ENCODE measurements around the gene SLC17A4. TPM values are rescaled to one million over a fixed set of nuclear protein-coding genes. Genes with fewer than 3 reads are reported as not detected.

Gene SLC17A4
- total and polyA plus RNA-seq, 2 experiments from 2014 or later: not detected

DNA sequence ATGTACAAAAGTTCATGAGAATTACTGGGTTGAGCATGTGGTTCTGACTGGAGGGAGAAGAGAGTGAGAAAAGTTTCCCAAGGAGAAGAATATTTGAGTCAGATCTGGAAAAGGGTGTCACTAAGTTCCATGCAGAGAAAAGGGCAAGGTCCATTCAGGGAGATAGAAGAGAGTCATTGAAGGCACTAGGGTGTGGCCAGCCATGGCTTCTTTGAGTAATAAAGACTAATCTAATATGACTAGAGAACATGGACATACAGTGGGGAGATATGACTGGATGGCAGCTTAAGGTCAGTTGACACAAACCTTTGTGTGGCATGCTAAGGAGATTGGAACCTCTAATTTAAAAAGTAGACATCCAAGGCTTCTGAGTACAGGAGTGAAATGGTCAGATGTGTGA lies 10.7 kb upstream of the SLC17A4 start:
- no peak for ATAC-seq
- Histone ChIP-seq H4K20me1 (replicated peaks; ENCODE audit: insufficient read depth) (no peaks in the 10 kb centered on the region), H3K4me3 (no peak overlapping the region), H3K79me2 (replicated peaks; ENCODE audit: insufficient read depth) (no peaks in the 10 kb centered on the region), H3K36me3 (ENCODE audit: insufficient read depth) (no peaks in the 10 kb centered on the region), H3K4me1 (ENCODE audit: insufficient read depth) (no peaks in the 10 kb centered on the region), H3K9me2 (ENCODE audit: insufficient read depth) (no peaks in the 10 kb centered on the region), H3K27ac (ENCODE audit: low read depth) (no peak overlapping the region), H3F3A (replicated peaks; ENCODE audit: low read depth) (no peaks in the 10 kb centered on the region), H3K4me2 (no peak overlapping the region), H2AFZ (no peak overlapping the region), H3K27me3 (ENCODE audit: insufficient read depth) (no peaks in the 10 kb centered on the region)
- Mint-ChIP-seq H3K4me1 (no peaks in the 10 kb centered on the region), H3K9me3 (peaks cover 5% of the 10 kb centered on the region; the same call in 2 of the 3 replicates), H3K36me3 (ENCODE audit: low read depth) (no peaks in the 10 kb centered on the region), H3K27me3 (ENCODE audit: insufficient read depth, low read depth, poor library complexity) (peaks cover 3% of the 10 kb centered on the region), H3K4me3 (no peak overlapping the region), H3K27ac (no peak overlapping the region)
- DNase-seq (ENCODE audit: low spot score): no peak
- TF ChIP-seq CTCF (conservative IDR thresholded peaks at IDR 0.05; ENCODE audit: low read depth in 2 of 2): no peak
- TF ChIP-seq NANOG (IDR thresholded peaks at IDR 0.05; ENCODE audit: borderline replicate concordance): no peak
- TF ChIP-seq REST (IDR thresholded peaks at IDR 0.05; ENCODE audit: unreplicated experiment): no peak
- TF ChIP-seq ZNF114 (CRISPR knock-in tag; IDR thresholded peaks at IDR 0.05): no peak
- TF ChIP-seq POLR2AphosphoS5 (IDR thresholded peaks at IDR 0.05; ENCODE audit: low read depth): no peak

DNA sequence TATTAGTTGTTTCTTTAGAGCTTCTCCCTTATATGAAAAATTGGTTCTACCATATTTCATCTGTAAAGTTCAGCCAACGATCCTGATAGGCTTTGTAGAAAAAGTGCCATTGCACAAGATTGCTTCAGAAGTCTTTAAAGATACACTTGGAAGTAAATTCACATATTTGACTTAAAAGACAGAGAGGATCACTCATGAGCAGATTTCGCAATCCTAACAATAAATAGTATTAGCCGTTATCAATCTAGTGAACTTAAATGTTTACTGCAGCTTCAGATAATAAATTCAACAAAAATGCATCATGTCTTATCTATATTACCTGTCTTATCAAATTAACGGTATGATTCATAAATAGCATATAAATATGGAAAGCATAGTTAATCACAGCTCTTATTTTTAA lies 8.7 kb upstream of the SLC17A4 start:
- H3K4me1 Mint-ChIP-seq: no peaks in the 10 kb centered on the region
- TF ChIP-seq POLR2AphosphoS5 (IDR thresholded peaks at IDR 0.05; ENCODE audit: low read depth) (no peak), ZNF331 (CRISPR knock-in tag; IDR thresholded peaks at IDR 0.05; ENCODE audit: low read depth) (no peak), STAT1 (IDR thresholded peaks at IDR 0.05; ENCODE audit: unreplicated experiment) (no peak), CREB1 (CRISPR knock-in tag; IDR thresholded peaks at IDR 0.05; ENCODE audit: low read depth) (no peak), REST (IDR thresholded peaks at IDR 0.05; ENCODE audit: unreplicated experiment) (no peak), ZNF114 (CRISPR knock-in tag; IDR thresholded peaks at IDR 0.05) (no peak), EZH2 (IDR thresholded peaks at IDR 0.05; ENCODE audit: low read depth, unreplicated experiment) (no peak)

More for the DNA sequence above, 8.7 kb upstream of the SLC17A4 start:
- Mint-ChIP-seq H3K27ac (no peak overlapping the region), H3K36me3 (ENCODE audit: low read depth) (no peaks in the 10 kb centered on the region), H3K27me3 (ENCODE audit: insufficient read depth, low read depth, poor library complexity) (no peaks in the 10 kb centered on the region), H3K4me3 (no peak overlapping the region), H3K9me3 (peaks cover 5% of the 10 kb centered on the region; the same call in 2 of the 3 replicates)
- Histone ChIP-seq H3K4me2 (no peak overlapping the region), H3F3A (replicated peaks; ENCODE audit: low read depth) (no peaks in the 10 kb centered on the region), H4K20me1 (replicated peaks; ENCODE audit: insufficient read depth) (no peaks in the 10 kb centered on the region), H3K36me3 (ENCODE audit: insufficient read depth) (no peaks in the 10 kb centered on the region), H3K27me3 (ENCODE audit: insufficient read depth) (no peaks in the 10 kb centered on the region), H3K4me1 (ENCODE audit: insufficient read depth) (no peaks in the 10 kb centered on the region), H3K4me3 (no peak overlapping the region), H3K27ac (ENCODE audit: low read depth) (no peak overlapping the region), H3K79me2 (replicated peaks; ENCODE audit: insufficient read depth) (no peaks in the 10 kb centered on the region), H2AFZ (no peak overlapping the region), H3K9me2 (ENCODE audit: insufficient read depth) (no peaks in the 10 kb centered on the region)
- ATAC-seq: no peak
- DNase-seq (ENCODE audit: low spot score): no peak

Measured in GM23338 (cell line).